ENCODE results near the gene DIDO1.

Gene DIDO1

GRCh38 chr20:62886709-62887058 lies 39.6 kb downstream of the DIDO1 start:
- peaks cover 36 to 45% of the 10 kb centered on the region in 2 donors for H3K36me3 Mint-ChIP-seq
- peak overlapping the region; percentile 75 for H3K27ac Mint-ChIP-seq
- no peaks in the 10 kb centered on the region for H3K27me3 Mint-ChIP-seq
- no peaks in the 10 kb centered on the region for H3K9me3 Mint-ChIP-seq
- DNase-seq (no peak), ATAC-seq (replicated peaks) (no peak)
- no peak overlapping the region for H3K4me3 Mint-ChIP-seq
- H3K4me1 Mint-ChIP-seq, result peaks cover 3 to 6% of the 10 kb centered on the region in 2 donors

- Mint-ChIP-seq H3K27ac (peak overlapping the region; percentile 75), H3K4me1 (peaks cover 5 to 6% of the 10 kb centered on the region in 2 donors), H3K9me3 (no peaks in the 10 kb centered on the region), H3K36me3 (peaks cover 35 to 44% of the 10 kb centered on the region in 2 donors), H3K27me3 (no peaks in the 10 kb centered on the region), H3K4me3 (no peak overlapping the region)
- DNase-seq, result no peak
- peak in 1 of 2 donors; percentile 7 for ATAC-seq (replicated peaks)
Observed at GRCh38 chr20:62885896-62886708, 40.2 kb downstream of the DIDO1 start.

- ATAC-seq (replicated peaks), result no peak
- no peaks in the 10 kb centered on the region for H3K9me3 Mint-ChIP-seq
- H3K36me3 Mint-ChIP-seq, result peaks cover 27 to 38% of the 10 kb centered on the region in 2 donors
Observed at GRCh38 chr20:62885046-62885895, 41.0 kb downstream of the DIDO1 start.

GRCh38 chr20:62884556-62884955 lies 41.7 kb downstream of the DIDO1 start:
- ATAC-seq (replicated peaks) (no peak), DNase-seq (no peak)
- Mint-ChIP-seq H3K9me3 (no peaks in the 10 kb centered on the region), H3K27me3 (no peaks in the 10 kb centered on the region), H3K4me3 (no peak overlapping the region), H3K4me1 (peaks cover 5 to 6% of the 10 kb centered on the region in 2 donors), H3K27ac (no peak overlapping the region), H3K36me3 (peaks cover 26 to 34% of the 10 kb centered on the region in 2 donors)

More at GRCh38 chr20:62885046-62885895, 41.0 kb downstream of the DIDO1 start:
- Mint-ChIP-seq H3K27me3 (no peaks in the 10 kb centered on the region), H3K27ac (peak overlapping the region; percentile 49), H3K4me3 (no peak overlapping the region), H3K4me1 (peaks cover 5 to 6% of the 10 kb centered on the region in 2 donors)
- no peak for DNase-seq

- Mint-ChIP-seq H3K27ac (no peak overlapping the region), H3K27me3 (no peaks in the 10 kb centered on the region), H3K9me3 (no peaks in the 10 kb centered on the region), H3K36me3 (peaks cover 24 to 28% of the 10 kb centered on the region in 2 donors), H3K4me1 (peaks cover 5 to 6% of the 10 kb centered on the region in 2 donors), H3K4me3 (no peak overlapping the region)
- no peak for DNase-seq
- ATAC-seq (replicated peaks), result no peak
Observed at GRCh38 chr20:62882426-62882825, 43.9 kb downstream of the DIDO1 start.

- H3K27me3 Mint-ChIP-seq, result no peaks in the 10 kb centered on the region
- H3K27ac Mint-ChIP-seq, result peak overlapping the region; percentile 93
- no peak for ATAC-seq (replicated peaks)
- peaks cover 3% of the 10 kb centered on the region in 2 donors for H3K4me1 Mint-ChIP-seq
- no peaks in the 10 kb centered on the region for H3K9me3 Mint-ChIP-seq
- DNase-seq, result no peak
- H3K4me3 Mint-ChIP-seq, result no peak overlapping the region
- H3K36me3 Mint-ChIP-seq, result peaks cover 22 to 26% of the 10 kb centered on the region in 2 donors
Observed at GRCh38 chr20:62881662-62882395, 44.5 kb downstream of the DIDO1 start.

GRCh38 chr20:62880935-62881661 lies 45.2 kb downstream of the DIDO1 start:
- DNase-seq (no peak), ATAC-seq (replicated peaks) (no peak)
- Mint-ChIP-seq H3K27ac (peak overlapping the region; percentile 93), H3K9me3 (no peaks in the 10 kb centered on the region), H3K27me3 (no peaks in the 10 kb centered on the region), H3K4me3 (no peak overlapping the region), H3K4me1 (peaks cover 1 to 6% of the 10 kb centered on the region in 2 donors), H3K36me3 (peaks cover 16 to 19% of the 10 kb centered on the region in 2 donors)

GRCh38 chr20:62880147-62880934 lies 46.0 kb downstream of the DIDO1 start:
- ATAC-seq (replicated peaks) (no peak), DNase-seq (no peak)
- Mint-ChIP-seq H3K36me3 (peaks cover 11 to 16% of the 10 kb centered on the region in 2 donors), H3K27me3 (peaks cover 0 to 2% of the 10 kb centered on the region in 2 donors), H3K9me3 (no peaks in the 10 kb centered on the region), H3K4me3 (no peak overlapping the region), H3K27ac (no peak overlapping the region), H3K4me1 (peaks cover 4 to 14% of the 10 kb centered on the region in 2 donors)

- H3K9me3 Mint-ChIP-seq, result no peaks in the 10 kb centered on the region
- peak overlapping the region; percentile 14 for H3K27ac Mint-ChIP-seq
- H3K4me3 Mint-ChIP-seq, result no peak overlapping the region
- peaks cover 7 to 17% of the 10 kb centered on the region in 2 donors for H3K4me1 Mint-ChIP-seq
- peaks cover 11 to 16% of the 10 kb centered on the region in 2 donors for H3K36me3 Mint-ChIP-seq
- no peak for DNase-seq
- peaks cover 2 to 6% of the 10 kb centered on the region in 2 donors for H3K27me3 Mint-ChIP-seq
- no peak for ATAC-seq (replicated peaks)
Observed at GRCh38 chr20:62879275-62880146, 46.8 kb downstream of the DIDO1 start.

- no peak for DNase-seq
- H3K4me1 Mint-ChIP-seq, result peaks cover 13 to 27% of the 10 kb centered on the region in 2 donors
- no peak overlapping the region for H3K4me3 Mint-ChIP-seq
- H3K36me3 Mint-ChIP-seq, result peaks cover 11 to 16% of the 10 kb centered on the region in 2 donors
- H3K27ac Mint-ChIP-seq, result no peak overlapping the region
- H3K27me3 Mint-ChIP-seq, result peaks cover 9 to 10% of the 10 kb centered on the region in 2 donors
- H3K9me3 Mint-ChIP-seq, result no peaks in the 10 kb centered on the region
- ATAC-seq (replicated peaks), result no peak
Observed at GRCh38 chr20:62878244-62879038, 47.9 kb downstream of the DIDO1 start.

- peaks cover 10 to 15% of the 10 kb centered on the region in 2 donors for H3K27me3 Mint-ChIP-seq
- H3K36me3 Mint-ChIP-seq, result peaks cover 11 to 16% of the 10 kb centered on the region in 2 donors
- H3K4me3 Mint-ChIP-seq, result no peak overlapping the region
- peak overlapping the region; percentile 86 for H3K27ac Mint-ChIP-seq
- H3K9me3 Mint-ChIP-seq, result no peaks in the 10 kb centered on the region
- no peak for DNase-seq
- peak; percentile 27 to 34 for ATAC-seq (replicated peaks)
- peaks cover 13 to 35% of the 10 kb centered on the region in 2 donors for H3K4me1 Mint-ChIP-seq
Observed at GRCh38 chr20:62876902-62877816, 49.1 kb downstream of the DIDO1 start.
